BJ (cell line): Measurements from ENCODE around the gene C3orf22. TPM values are rescaled to one million over a fixed set of nuclear protein-coding genes. Genes with fewer than 3 reads are reported as not detected.

Experiments used
- CTCF ChIA-PET: fragments of 350-600 bp; formaldehyde crosslinking; extraction: SDS; loops from one replicate; lab custom pipeline; 2021; ENCODE audit warnings: antibody characterized with exemption, inconsistent platforms; lab: Yijun Ruan, JAX
- POLR2A ChIA-PET: fragments of 300-600 bp; sonication (Branson Sonifier 250); formaldehyde crosslinking; extraction: SDS; loops from one replicate; lab custom pipeline; 2021; ENCODE audit warnings: antibody characterized with exemption; lab: Charles Lee
- DNase-seq: peaks from one replicate; pipeline ENCODE4 v3.0.0-alpha.2; 2011; ENCODE audit warnings: low read depth
- H3K27me3 ChIP-seq: 2 replicates; pipeline ENCODE4 v1.6.0; 2011; ENCODE audit warnings: low read length; ENCODE audit not compliant: control insufficient read depth, insufficient read depth
- H3K36me3 ChIP-seq: 2 replicates; pipeline ENCODE4 v1.5.1; 2011; ENCODE audit warnings: low read length; ENCODE audit not compliant: control insufficient read depth, insufficient read depth
- H3K4me3 ChIP-seq: 2 replicates; pipeline ENCODE4 v1.5.1; 2011; ENCODE audit warnings: low read depth, mild to moderate bottlenecking, control low read depth, low read length
- polyA plus RNA-seq: library from polyadenylated mRNA; depleted of rRNA; stranded (reverse); fragments of >200 nt; gene quantifications from 2 replicates; pipeline ENCODE4 v1.2.3, GENCODE V29; 2011
- TF ChIP-seq, protein P1 (sequence below): IDR thresholded peaks from 2 replicates; pipeline ENCODE4 v1.5.1; 2011; ENCODE audit warnings: low read depth, mild to moderate bottlenecking, control low read depth, inconsistent platforms, low read length, moderate library complexity; ENCODE audit not compliant: insufficient read depth

C3orf22 gene
- polyA plus RNA-seq, 1 experiment: not detected

DNA sequence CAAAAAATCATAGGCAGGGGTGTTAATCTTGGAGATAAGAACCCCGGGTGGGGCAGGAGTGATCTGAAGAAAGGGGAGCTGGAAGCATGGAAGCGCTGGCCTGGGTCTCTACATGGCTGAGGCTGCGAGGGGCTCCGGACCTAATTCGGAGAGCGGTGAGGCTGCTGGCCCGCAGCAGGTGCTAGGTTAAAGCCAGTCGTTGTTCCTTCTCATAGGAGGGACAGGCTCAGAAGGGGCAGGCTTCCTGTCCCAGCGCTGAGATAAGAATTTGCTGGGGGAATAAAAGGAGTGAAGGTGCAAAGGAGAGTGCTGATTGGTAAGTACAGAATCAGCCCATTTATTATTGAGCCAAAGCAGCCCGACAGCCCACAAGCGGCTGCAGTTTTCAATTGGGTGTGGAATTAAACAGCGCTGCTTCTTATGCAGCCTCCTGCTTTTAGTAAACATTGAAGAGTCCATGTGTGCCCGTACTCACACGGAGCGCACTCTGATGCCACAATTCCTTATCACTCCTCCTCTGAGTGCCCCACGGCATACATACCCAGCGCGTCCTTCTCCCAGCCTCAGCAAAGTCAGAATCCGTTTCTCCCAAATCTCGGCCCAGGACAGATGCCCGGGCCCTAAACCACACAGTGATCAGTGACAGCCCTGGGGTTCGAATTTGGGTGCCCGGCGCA is 17.6 kb downstream of the C3orf22 start:
- Histone ChIP-seq H3K36me3 (no peaks in the 10 kb centered on the region), H3K4me3 (no peak overlapping the region), H3K27me3 (peaks cover 12% of the 10 kb centered on the region)
- no peak for DNase-seq
- CTCF ChIA-PET: no interaction called here
- TF ChIP-seq, protein P1, sequence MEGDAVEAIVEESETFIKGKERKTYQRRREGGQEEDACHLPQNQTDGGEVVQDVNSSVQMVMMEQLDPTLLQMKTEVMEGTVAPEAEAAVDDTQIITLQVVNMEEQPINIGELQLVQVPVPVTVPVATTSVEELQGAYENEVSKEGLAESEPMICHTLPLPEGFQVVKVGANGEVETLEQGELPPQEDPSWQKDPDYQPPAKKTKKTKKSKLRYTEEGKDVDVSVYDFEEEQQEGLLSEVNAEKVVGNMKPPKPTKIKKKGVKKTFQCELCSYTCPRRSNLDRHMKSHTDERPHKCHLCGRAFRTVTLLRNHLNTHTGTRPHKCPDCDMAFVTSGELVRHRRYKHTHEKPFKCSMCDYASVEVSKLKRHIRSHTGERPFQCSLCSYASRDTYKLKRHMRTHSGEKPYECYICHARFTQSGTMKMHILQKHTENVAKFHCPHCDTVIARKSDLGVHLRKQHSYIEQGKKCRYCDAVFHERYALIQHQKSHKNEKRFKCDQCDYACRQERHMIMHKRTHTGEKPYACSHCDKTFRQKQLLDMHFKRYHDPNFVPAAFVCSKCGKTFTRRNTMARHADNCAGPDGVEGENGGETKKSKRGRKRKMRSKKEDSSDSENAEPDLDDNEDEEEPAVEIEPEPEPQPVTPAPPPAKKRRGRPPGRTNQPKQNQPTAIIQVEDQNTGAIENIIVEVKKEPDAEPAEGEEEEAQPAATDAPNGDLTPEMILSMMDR: no peak
- POLR2A ChIA-PET: no interaction called here

DNA sequence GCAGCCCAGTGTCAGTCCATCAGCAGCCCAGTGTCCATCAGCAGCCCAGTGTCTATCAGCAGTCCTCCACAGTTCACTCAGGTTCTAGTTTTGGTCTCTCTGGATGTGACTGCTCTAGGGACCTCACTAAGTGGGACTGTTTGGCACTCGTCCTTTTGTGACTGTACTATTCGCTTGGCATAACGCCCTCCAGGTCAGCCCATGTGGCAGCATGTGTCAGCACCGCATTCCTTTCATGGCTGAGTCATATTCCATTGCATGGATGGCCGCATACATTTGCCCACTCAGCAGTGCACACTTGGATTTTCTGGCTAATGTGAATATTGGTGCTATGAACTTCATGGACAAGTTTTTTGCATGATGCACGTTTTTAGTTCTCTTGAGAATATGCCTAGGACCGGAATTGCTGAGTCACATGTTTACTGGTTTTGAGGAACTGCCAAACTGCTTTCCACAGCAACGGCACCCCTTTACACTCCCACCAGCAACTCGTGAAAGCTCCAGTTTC is 18.3 kb downstream of the C3orf22 start:
- no peaks in the 10 kb centered on the region for H3K36me3 ChIP-seq
- no peak overlapping the region for H3K4me3 ChIP-seq
- POLR2A ChIA-PET: no interaction called here
- TF ChIP-seq, protein P1: no peak
- DNase-seq: peak; percentile 73
- CTCF ChIA-PET: no interaction called here
- H3K27me3 ChIP-seq: peaks cover 11% of the 10 kb centered on the region

DNA sequence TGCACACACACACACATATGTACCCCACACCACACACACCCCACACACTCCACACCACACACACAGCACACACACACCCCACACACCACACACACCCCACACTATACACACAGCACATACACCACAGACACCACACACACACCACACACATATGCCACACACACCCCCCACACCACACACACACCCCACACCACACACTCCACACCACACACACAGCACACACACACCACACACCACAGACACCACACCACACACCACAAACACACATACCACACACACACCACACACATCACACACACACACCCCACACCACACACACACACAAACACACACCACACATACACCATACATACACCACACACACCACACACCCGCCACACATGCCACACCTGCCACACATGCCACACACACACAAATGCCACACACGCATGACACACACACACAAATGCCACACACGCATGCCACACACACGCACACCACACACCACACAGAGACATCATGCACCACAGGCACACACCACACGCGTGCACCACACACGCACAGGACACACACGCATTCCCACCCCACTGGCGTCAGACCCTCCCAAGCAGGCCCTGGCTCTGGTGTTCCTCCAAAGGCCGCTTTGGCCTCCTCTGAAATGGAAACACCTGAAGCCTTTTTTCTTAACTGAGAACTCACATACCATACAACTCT is 19.0 kb downstream of the C3orf22 start:
- TF ChIP-seq, protein P1: no peak
- CTCF ChIA-PET: no interaction called here
- no peak overlapping the region for H3K4me3 ChIP-seq
- H3K36me3 ChIP-seq: no peaks in the 10 kb centered on the region
- POLR2A ChIA-PET: no interaction called here
- DNase-seq: no peak
- H3K27me3 ChIP-seq: peaks cover 11% of the 10 kb centered on the region

DNA sequence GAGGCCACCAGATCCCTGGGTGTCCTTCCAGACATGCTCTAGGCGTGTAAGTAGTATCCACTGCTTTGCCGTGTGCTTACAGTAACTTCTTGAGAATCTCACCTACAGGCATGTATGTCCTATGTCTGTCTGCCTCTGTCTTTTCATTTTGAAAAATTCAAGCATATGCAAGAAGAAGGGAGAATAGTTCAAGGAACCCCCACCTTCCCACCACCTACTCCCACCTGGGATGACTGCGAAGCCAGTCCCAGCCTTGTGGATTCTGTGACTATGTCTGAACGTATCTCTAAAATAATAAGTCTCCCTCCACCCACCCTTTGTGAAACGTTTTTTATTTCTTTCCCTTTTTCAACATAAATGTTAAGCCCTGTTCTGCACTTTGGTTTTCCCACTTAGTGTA is 19.8 kb downstream of the C3orf22 start:
- POLR2A ChIA-PET: no interaction called here
- H3K27me3 ChIP-seq: peaks cover 14% of the 10 kb centered on the region
- no peak overlapping the region for H3K4me3 ChIP-seq
- no peaks in the 10 kb centered on the region for H3K36me3 ChIP-seq
- no peak for DNase-seq
- TF ChIP-seq, protein P1: no peak
- CTCF ChIA-PET: interaction anchor here (0.8 to 2.1 kb wide), 2 partner anchors 16 to 140 kb away, joined by 3 to 8 read pairs; no protein-coding TSS in a partner anchor

DNA sequence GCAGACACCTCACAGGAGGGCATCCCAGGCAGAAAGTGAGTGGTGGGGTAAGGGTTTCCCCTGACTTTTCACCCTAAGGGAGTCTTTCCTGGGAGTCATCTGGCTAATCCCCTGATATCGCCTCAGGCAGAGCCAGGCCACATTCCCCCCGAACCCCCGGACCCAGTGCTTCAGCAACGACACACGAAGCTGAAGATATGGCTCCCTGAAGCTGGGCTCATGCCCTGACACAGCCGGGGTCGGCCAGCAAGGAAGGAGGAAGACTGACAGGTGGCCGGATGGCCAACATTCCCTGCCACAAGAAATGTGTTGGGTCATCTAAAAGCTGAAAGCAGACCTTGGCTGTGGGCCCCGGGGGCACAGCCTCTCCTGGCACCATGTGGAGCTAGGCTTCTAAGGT is 20.4 kb downstream of the C3orf22 start:
- ChIA-PET CTCF (interaction anchor here (0.8 to 2.1 kb wide), 2 partner anchors 15 to 141 kb away, joined by 3 to 8 read pairs; no protein-coding TSS in a partner anchor), POLR2A (no interaction called here)
- no peak for DNase-seq
- Histone ChIP-seq H3K36me3 (no peaks in the 10 kb centered on the region), H3K4me3 (no peak overlapping the region), H3K27me3 (peaks cover 16% of the 10 kb centered on the region)
- TF ChIP-seq, protein P1: no peak
